ENCODE results near the gene VWF. TPM values are rescaled to one million over a fixed set of nuclear protein-coding genes. Genes with fewer than 3 reads are reported as not detected.

VWF gene
- total RNA-seq, 1 donor from 2014 or later, result 0.05 TPM

- Mint-ChIP-seq H3K4me1 (ENCODE audit: low read depth) (no peaks in the 10 kb centered on the region), H3K27ac (ENCODE audit: unreplicated experiment) (no peak overlapping the region), H3K36me3 (ENCODE audit: low read depth) (no peaks in the 10 kb centered on the region), H3K9me3 (ENCODE audit: low read depth) (no peaks in the 10 kb centered on the region), H3K4me3 (ENCODE audit: unreplicated experiment) (no peak overlapping the region), H3K27me3 (ENCODE audit: low read depth) (peaks cover 13% of the 10 kb centered on the region)
- no peak for DNase-seq (ENCODE audit: low spot score)
- TF ChIP-seq CTCF (IDR thresholded peaks at IDR 0.05), result no peak
These were observed 200.7 kb downstream of the VWF start for GRCh38 chr12:5923751-5924150.

- no peak overlapping the region for H3K4me3 Mint-ChIP-seq (ENCODE audit: unreplicated experiment)
- TF ChIP-seq CTCF (IDR thresholded peaks at IDR 0.05), result no peak
These were observed 201.3 kb downstream of the VWF start for GRCh38 chr12:5923043-5923605.

DNA sequence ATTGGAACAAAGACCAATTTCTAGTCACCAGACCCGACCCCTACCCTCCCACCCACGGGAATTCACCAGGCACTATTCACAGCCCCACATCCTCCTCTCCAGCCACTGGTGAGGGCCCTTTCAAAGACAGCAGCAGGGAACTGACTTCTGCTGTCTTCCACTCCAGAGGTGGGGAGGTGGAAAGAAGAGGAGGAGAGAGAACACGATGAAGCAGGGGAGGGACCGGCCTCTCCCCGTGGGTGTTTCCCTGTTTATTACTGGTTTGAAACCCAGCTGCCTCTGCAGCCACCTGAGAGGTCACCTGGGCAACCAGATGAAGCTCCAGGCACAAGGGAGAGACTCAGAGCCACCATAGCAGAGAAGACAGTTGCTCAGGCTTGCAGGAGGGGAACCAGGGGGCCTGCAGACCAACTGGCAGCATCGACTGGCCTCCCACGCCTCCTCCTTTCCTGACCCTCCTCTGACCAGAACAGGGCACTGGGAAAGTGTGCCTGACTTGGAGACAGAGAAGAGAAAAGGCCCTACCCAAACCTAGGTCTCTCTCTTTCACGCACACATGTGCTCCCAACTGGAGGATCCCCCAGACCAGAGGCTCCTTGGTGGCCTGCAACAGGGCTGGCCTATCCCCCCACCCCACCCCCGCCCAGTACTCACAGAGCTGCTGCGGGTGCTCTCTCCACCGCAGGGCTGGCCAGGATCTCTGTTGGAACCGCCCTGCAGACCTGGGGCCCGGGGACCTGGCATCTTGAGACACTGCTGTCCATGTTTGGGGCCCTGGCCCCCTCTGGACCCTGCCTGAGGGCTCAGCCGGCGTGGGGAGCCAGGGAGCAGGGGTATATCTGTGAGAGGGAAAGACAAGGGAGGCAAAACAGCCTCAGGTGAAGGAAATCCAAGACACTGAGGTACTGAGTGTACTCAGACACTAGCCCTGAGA lies 202.2 kb downstream of the VWF start:
- H3K27ac Mint-ChIP-seq (ENCODE audit: unreplicated experiment), result no peak overlapping the region
- H3K4me1 Mint-ChIP-seq (ENCODE audit: low read depth), result no peaks in the 10 kb centered on the region
- H3K9me3 Mint-ChIP-seq (ENCODE audit: low read depth), result no peaks in the 10 kb centered on the region
- no peak overlapping the region for H3K4me3 Mint-ChIP-seq (ENCODE audit: unreplicated experiment)
- no peak for TF ChIP-seq CTCF (IDR thresholded peaks at IDR 0.05)
- peaks cover 13% of the 10 kb centered on the region for H3K27me3 Mint-ChIP-seq (ENCODE audit: low read depth)
- DNase-seq (ENCODE audit: low spot score), result no peak
- H3K36me3 Mint-ChIP-seq (ENCODE audit: low read depth), result no peaks in the 10 kb centered on the region

More at GRCh38 chr12:5923043-5923605, 201.3 kb downstream of the VWF start:
- Mint-ChIP-seq H3K4me1 (ENCODE audit: low read depth) (no peaks in the 10 kb centered on the region), H3K27me3 (ENCODE audit: low read depth) (peaks cover 13% of the 10 kb centered on the region), H3K36me3 (ENCODE audit: low read depth) (no peaks in the 10 kb centered on the region), H3K9me3 (ENCODE audit: low read depth) (no peaks in the 10 kb centered on the region), H3K27ac (ENCODE audit: unreplicated experiment) (no peak overlapping the region)
- no peak for DNase-seq (ENCODE audit: low spot score)

DNA sequence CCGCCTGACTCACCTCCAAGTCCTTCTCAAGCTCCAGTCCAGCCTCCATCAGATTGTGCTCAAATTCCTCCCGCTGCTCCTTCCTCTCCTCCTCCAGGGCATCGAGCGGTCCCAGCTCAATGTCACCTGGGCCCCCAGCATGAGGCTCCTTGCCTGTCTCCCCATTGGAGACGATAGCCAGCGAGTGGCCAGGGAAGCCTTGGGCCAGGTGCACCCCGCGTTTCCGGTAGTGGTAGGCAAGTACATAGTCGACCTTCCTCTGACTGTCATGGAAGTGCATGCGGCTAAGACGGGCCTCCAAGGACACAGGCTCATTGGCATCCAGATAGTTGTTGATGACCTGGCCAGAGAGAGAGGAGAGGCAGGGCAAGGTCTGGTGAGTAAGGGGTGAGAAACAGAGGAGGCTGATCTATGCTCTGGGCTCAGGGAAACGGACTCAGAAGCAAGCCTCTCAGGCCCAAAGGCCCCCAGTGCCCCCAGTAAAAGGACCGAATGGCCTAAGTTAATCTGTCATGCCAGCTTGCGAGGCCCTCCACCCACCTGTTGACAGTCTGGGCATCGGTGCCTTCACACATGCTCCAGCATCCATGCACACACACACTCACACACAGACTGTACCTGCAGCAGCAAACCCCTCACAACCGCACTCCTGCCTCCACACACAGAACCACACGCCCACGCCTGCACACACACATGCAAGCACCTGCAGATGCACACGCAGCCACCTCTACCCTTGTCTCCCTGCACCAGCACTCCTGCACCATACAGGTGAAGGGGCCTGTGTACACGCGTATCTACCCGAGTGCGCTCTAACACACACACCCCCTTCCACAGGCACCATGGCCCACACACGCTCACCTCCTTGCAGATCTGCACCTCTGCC lies 203.2 kb downstream of the VWF start:
- Mint-ChIP-seq H3K27ac (ENCODE audit: unreplicated experiment) (no peak overlapping the region), H3K4me3 (ENCODE audit: unreplicated experiment) (no peak overlapping the region), H3K27me3 (ENCODE audit: low read depth) (peaks cover 9% of the 10 kb centered on the region), H3K9me3 (ENCODE audit: low read depth) (no peaks in the 10 kb centered on the region), H3K4me1 (ENCODE audit: low read depth) (no peaks in the 10 kb centered on the region), H3K36me3 (ENCODE audit: low read depth) (no peaks in the 10 kb centered on the region)
- DNase-seq (ENCODE audit: low spot score), result no peak
- no peak for TF ChIP-seq CTCF (IDR thresholded peaks at IDR 0.05)

GRCh38 chr12:5916785-5917290 lies 207.6 kb downstream of the VWF start:
- Mint-ChIP-seq H3K27ac (ENCODE audit: unreplicated experiment) (no peak overlapping the region), H3K4me3 (ENCODE audit: unreplicated experiment) (no peak overlapping the region), H3K9me3 (ENCODE audit: low read depth) (no peaks in the 10 kb centered on the region), H3K4me1 (ENCODE audit: low read depth) (no peaks in the 10 kb centered on the region), H3K36me3 (ENCODE audit: low read depth) (no peaks in the 10 kb centered on the region), H3K27me3 (ENCODE audit: low read depth) (peaks cover 15% of the 10 kb centered on the region)
- TF ChIP-seq CTCF (IDR thresholded peaks at IDR 0.05), result no peak
- no peak for DNase-seq (ENCODE audit: low spot score)

Data from chondrocyte (in vitro differentiated cells).